Fibroblast of skin of right quadriceps (primary cell): ENCODE results near the gene ARHGEF4.
"Not testable (repeated sequence)": the region's sequence is repeated elsewhere in the genome, so short reads cannot be mapped to it uniquely, and the experiment has no call there.

Experiments used
- DNase-seq: peaks from one replicate; pipeline ENCODE4 v3.0.0-alpha.2; 2013

Gene ARHGEF4

GRCh38 chr2:130887643-130888042 is 50.9 kb downstream of the ARHGEF4 start:
- no peak for DNase-seq

- no peak for DNase-seq
Measured at GRCh38 chr2:130890941-130891669, 54.4 kb downstream of the ARHGEF4 start.

DNA sequence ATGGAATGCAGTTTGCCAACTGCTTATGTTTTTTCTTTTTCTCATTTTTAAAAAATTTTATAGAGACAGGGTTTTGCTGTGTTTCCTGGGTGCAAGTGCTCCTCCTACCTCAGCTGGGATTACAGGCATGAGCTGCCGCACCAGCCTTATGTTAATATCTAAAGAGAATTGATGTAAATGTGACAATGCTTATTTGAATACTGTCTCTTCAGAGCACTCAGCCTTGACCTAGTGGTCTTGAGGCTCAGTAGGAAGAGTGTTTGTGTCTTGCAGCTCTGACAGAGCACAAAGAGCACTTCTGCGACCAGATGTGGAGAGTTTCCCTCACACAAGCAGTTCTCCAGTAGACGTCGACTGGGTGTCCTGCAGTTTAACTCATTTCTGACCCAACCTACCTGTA is 55.3 kb downstream of the ARHGEF4 start:
- no peak for DNase-seq

GRCh38 chr2:130892793-130893785 is 56.4 kb downstream of the ARHGEF4 start:
- no peak for DNase-seq

- DNase-seq: no peak
Measured at GRCh38 chr2:130894326-130894942, 57.7 kb downstream of the ARHGEF4 start.

DNA sequence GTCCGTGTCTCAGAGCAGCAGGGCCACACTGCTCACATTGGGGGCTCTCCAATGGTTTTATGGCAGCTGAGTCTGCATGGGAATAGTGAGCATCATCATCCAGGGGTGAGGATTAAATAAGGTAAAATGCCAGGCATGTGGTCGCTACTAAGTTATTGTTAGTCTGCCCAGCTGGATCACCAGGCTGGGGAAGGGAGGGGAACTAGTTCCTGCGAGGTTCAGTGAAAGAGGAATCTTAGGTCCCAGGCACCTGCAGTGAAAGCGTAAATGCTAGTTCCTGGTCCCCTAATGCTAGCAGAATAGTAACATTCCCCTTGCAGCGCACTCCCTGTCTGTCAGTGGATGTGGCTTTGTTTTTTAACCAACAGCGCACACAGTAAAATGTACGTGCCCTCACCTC is 60.1 kb downstream of the ARHGEF4 start:
- DNase-seq: no peak

DNA sequence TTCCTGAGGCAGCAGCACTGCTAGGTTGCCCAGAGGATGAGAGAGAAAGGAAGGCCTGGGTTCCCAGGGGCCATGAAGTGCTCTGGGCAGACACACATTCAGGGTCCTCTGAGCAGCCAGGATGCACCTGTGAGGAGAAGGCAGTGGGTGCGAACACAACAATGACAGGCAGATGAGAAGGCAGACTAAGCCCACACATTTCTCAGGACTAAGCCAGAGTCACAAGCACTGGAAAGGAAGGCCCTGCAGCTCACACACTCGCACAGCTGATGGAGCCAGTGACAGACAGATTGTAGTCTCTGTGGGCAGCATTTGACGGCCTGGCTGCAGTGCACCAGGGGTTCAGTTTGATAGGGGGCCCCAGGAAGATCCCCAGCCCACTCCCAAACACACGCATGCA is 61.8 kb downstream of the ARHGEF4 start:
- no peak for DNase-seq

DNA sequence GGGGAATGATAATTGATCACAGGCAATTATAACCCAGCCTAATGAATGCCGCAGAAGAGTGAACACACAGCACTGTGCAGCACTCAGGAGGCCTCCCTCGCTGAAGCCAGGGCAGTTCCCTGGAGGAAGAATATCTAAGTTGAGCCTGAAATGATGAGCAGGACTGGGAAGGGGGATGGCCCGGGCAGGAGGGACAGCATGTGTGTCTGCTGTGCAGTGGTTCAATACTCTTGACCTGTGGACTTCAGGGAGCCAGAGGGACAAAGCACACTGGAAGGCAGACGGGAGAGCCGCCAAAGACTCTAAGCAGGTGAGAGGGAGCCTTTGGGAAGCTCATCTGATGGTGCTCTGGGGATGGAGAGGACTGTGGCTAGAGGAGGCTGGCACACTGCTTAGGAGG is 62.6 kb downstream of the ARHGEF4 start:
- no peak for DNase-seq

GRCh38 chr2:130901061-130901460 is 64.3 kb downstream of the ARHGEF4 start:
- no peak for DNase-seq

DNA sequence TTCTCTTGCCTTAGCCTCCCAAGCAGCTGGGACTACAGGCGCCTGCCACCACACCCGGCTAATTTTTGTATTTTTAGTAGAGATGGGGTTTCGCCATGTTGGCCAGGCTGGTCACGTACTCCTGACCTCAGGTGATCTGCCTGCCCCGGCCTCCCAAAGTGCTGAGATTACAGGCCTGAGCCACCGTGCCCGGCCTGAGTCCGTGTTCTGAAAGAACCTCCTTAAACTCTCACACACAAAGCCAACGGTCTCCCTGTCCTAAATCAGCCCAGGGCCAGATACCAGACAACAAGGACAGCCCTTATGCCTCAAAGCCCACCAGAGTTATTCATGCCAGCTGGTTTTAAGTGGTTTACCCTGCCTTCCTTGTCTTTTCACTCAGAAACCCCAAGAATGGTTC is 64.9 kb downstream of the ARHGEF4 start:
- DNase-seq: not testable (repeated sequence)

- no peak for DNase-seq
Measured at GRCh38 chr2:130908832-130909231, 72.1 kb downstream of the ARHGEF4 start.

- no peak for DNase-seq
Measured at GRCh38 chr2:130910931-130911330, 74.2 kb downstream of the ARHGEF4 start.

DNA sequence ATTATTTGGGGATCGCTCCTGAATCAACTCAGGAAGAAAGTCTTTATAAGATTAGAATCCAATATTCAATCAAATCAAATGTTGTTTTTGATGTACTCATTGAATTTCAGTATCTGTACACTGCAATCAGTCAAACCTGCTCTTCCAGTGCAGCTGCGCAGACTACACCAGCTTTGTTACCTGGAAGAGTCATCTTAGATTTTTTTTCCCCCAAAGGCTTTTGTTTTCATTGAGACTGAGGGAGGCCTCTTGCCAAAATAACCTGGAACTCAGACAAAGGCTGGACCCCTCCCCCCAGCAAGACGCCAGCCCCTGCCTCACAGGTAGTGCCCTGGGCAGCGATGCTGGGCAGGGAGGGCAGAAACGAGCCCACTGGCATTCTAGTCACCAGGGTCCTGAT is 74.8 kb downstream of the ARHGEF4 start:
- DNase-seq: no peak

GRCh38 chr2:130911996-130912395 is 75.3 kb downstream of the ARHGEF4 start:
- no peak for DNase-seq

DNA sequence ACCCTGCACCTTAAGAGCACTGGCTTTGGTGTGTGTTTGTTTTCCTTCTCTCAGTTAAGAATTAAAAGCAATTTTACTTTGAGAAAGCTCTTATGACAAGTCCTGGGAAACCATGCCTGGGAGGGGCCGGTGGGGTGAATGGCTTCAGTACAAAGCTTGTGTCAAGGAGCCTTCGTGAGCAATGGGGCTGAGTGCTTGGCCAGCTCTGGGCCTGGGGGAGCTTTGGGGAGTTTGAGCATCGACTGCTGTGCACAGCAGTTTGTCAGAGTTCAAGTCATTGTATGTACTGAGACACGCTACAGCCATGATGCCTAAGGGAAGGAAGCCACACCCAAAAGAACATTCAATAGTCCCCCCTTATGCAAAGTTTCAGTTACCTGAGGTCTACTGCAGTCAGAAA is 75.8 kb downstream of the ARHGEF4 start:
- DNase-seq: no peak

DNA sequence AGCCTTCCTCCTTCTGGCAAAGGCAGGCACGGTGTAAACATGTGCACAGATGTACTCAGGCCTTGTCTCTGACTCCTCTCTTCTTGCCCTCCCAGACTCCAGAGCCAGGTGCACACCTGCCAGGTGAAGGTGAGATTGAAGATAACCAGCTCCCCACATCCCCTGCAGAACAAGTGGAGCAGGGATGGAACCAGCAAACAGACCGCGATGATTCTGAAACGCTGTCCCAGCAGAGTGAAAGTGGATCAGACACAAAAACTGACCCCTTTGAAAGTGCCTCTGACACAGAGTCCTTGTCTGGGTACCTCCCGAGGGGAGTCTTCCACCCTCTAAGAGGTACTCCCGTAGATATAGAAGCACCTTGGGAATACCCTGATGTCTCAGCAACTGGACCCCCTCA is 77.2 kb downstream of the ARHGEF4 start:
- DNase-seq: no peak

GRCh38 chr2:130915149-130915548 is 78.4 kb downstream of the ARHGEF4 start:
- DNase-seq: no peak

DNA sequence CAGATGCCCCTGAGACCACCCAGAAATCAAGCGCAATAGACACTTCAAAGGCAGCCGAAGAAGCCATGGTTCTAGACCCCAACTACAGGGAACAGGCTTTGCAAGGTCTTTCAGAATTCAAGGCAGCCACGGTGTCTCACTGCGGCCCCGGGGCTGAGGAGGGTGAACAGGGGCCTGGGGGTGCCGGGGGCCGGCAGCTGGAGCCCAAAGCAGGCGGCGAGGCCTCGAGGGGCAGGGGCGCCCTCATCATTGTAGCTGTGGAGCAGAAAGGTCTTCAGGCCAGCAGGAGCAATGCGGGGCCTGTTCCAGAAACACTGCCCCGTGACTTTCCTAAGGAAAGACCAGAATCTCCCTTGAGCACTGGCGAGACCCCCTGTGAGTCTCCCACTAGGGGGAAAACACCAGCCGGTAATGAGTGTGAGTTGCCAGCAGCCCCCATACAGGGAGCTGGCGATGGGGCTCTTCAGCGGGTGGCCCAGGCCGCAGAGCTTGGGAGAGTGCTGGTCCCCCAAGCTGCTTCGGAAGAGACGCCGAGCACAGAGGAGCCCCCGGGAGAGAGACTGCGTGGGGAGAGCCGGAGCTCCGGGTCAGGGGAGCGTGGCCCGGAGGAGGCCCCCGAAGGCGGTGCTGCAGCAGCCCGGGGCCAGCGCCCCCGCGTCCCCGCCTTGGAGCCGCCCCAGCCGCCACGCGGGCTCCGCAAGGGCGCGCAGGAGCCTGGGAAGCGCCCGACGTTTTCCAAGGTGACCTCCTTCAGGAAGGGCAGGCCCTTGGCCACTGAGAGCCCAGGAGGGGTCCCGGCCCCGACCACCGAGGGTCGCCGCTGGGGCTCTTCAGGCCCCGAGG is 79.1 kb downstream of the ARHGEF4 start:
- no peak for DNase-seq

- no peak for DNase-seq
Measured at GRCh38 chr2:130916438-130916705, 79.7 kb downstream of the ARHGEF4 start.

GRCh38 chr2:130917006-130917688 is 80.4 kb downstream of the ARHGEF4 start:
- DNase-seq: no peak

DNA sequence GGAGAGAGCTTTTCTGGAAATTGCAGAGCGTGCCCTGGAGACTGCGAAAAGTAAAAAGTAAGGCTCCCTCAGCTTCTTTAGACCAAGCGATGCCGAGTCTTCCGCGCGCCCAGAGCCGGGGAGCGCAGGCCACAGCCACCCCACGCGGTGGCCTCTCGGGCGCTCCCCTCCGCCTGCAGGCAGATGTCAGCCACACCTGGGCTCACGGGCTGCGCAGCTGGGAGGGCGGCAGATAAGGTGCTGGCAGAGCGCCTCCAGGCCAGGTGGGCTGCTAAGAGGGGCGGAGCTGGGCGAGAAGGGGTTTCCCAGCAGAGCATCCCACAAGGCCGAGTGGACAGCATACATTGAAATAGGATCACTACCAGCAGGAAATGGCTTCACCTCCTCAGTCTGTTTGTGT is 81.7 kb downstream of the ARHGEF4 start:
- no peak for DNase-seq

DNA sequence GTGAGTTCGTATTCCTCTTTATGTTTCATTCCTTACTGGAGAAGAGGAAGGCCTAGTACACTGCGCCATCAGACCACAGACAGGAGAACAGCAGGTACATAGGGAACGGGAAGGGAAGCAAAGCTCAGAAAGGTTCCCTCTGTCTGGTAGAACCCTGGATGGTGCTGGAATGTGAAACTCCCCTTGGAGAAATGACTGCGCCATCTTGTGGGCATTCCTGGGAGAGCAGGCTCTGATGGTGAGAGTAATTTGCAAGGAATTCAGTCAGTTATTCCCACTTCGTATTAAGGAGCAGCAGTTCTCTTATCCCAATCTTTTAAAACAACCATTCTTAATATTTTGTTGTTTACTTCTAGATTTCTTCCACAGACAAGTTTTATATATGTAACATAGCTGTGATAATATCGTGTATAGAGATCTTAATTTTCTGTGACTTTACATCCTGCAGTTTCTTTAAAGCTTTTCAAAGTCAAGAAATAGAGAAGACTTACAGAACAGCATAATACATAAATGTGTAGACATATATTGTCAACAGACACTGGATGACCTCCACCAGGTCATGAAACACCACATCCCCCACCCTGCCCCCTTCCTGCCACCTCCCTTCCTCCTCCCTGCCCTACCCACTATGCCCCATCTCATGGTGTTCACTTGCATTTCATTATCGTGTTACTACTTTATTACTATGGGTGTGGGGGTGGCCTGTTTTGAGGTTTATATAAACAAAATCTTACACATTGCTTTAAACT is 83.9 kb downstream of the ARHGEF4 start:
- DNase-seq: peak; percentile 55
